Measurements from ENCODE around the gene IBA57. TPM values are rescaled to one million over a fixed set of nuclear protein-coding genes. Genes with fewer than 3 reads are reported as not detected.

The IBA57 gene
- total and polyA plus RNA-seq, 2 donors = 1.7 to 4.2 TPM

GRCh38 chr1:228212966-228213844 lies 47.6 kb downstream of the IBA57 start:
- Histone ChIP-seq H3K27me3 (ENCODE audit: control insufficient read depth in 2 of 2, insufficient read depth in 1 of 2, low read length in 1 of 2) (peaks cover 0 to 26% of the 10 kb centered on the region in 2 donors), H3K27ac (ENCODE audit: low read depth in 1 of 2, low read length in 1 of 2) (peak overlapping the region; percentile 80 to 84), H3K4me1 (ENCODE audit: control insufficient read depth in 2 of 2, insufficient read depth in 2 of 2, low read length in 2 of 2) (peaks cover 4 to 9% of the 10 kb centered on the region in 2 donors), H3K36me3 (ENCODE audit: control insufficient read depth in 2 of 2, insufficient read depth in 2 of 2, low read length in 1 of 2) (peaks cover 21 to 29% of the 10 kb centered on the region in 2 donors), H3K4me3 (ENCODE audit: low read length in 2 of 2) (peak overlapping the region; percentile 59 to 75), H3K9me3 (ENCODE audit: control insufficient read depth in 2 of 2, insufficient read depth in 1 of 2, low read length in 1 of 2) (peaks cover 0 to 3% of the 10 kb centered on the region in 2 donors)
- peak; percentile 77 to 94 (median 90) for DNase-seq (ENCODE audit: low read depth in 6 of 9, low spot score in 9 of 9)
- WGBS = 1% methylated on average over 67 of the region's 67 CpGs

- peaks cover 4 to 9% of the 10 kb centered on the region in 2 donors for H3K4me1 ChIP-seq (ENCODE audit: control insufficient read depth in 2 of 2, insufficient read depth in 2 of 2, low read length in 2 of 2)
- H3K27ac ChIP-seq (ENCODE audit: low read depth in 1 of 2, low read length in 1 of 2) = no peak overlapping the region
- 51% methylated on average over 48 of the region's 48 CpGs for WGBS
- peaks cover 27 to 37% of the 10 kb centered on the region in 2 donors for H3K36me3 ChIP-seq (ENCODE audit: control insufficient read depth in 2 of 2, insufficient read depth in 2 of 2, low read length in 1 of 2)
- peaks cover 0 to 23% of the 10 kb centered on the region in 2 donors for H3K27me3 ChIP-seq (ENCODE audit: control insufficient read depth in 2 of 2, insufficient read depth in 1 of 2, low read length in 1 of 2)
- H3K4me3 ChIP-seq (ENCODE audit: low read length in 2 of 2) = peak overlapping the region; percentile 43 to 75
- peaks cover 0 to 3% of the 10 kb centered on the region in 2 donors for H3K9me3 ChIP-seq (ENCODE audit: control insufficient read depth in 2 of 2, insufficient read depth in 1 of 2, low read length in 1 of 2)
- peak in 2 of 9 donors; percentile 12 to 13 for DNase-seq (ENCODE audit: low read depth in 6 of 9, low spot score in 9 of 9)
Measured at GRCh38 chr1:228213917-228214808, 48.6 kb downstream of the IBA57 start.

DNA sequence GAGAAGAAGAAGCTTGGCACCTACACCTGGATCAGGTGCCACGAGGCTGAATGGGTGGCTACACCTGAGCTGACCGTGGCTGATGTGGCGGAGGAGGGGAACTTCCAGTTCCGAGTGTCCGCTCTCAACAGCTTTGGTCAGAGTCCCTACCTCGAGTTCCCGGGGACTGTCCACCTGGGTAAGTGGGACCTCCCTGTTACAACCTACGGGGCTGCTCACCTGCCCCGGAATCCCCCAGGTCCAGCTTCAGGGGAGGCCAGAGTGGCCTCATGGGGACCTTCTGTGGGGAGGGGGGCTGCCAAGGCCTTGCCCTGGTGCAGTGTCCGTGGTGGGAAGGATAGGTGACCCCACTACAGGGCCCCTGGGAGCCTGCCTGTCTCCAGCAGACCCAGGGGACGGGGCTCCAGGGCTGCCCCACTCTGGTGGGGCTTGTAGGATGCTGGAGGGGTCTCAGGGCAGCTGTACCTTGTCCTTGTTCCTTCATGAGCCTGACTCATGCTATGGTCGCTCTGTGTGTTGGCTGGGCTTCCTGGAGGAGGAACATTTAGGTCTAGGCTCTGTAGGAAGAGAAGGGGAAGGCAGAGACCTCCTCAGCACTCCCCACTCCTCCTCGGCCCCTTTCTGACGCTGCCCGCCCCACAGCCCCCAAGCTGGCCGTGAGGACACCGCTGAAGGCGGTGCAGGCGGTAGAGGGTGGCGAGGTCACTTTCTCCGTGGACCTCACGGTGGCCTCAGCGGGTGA lies 49.5 kb downstream of the IBA57 start:
- H3K27me3 ChIP-seq (ENCODE audit: control insufficient read depth in 2 of 2, insufficient read depth in 1 of 2, low read length in 1 of 2) = peaks cover 0 to 21% of the 10 kb centered on the region in 2 donors
- H3K36me3 ChIP-seq (ENCODE audit: control insufficient read depth in 2 of 2, insufficient read depth in 2 of 2, low read length in 1 of 2) = peaks cover 33 to 46% of the 10 kb centered on the region in 2 donors
- no peak overlapping the region for H3K4me3 ChIP-seq (ENCODE audit: low read length in 2 of 2)
- 97% methylated on average over 23 of the region's 23 CpGs for WGBS
- peaks cover 0 to 3% of the 10 kb centered on the region in 2 donors for H3K9me3 ChIP-seq (ENCODE audit: control insufficient read depth in 2 of 2, insufficient read depth in 1 of 2, low read length in 1 of 2)
- no peak for DNase-seq (ENCODE audit: low read depth in 6 of 9, low spot score in 9 of 9)
- H3K27ac ChIP-seq (ENCODE audit: low read depth in 1 of 2, low read length in 1 of 2) = no peak overlapping the region
- peaks cover 4 to 9% of the 10 kb centered on the region in 2 donors for H3K4me1 ChIP-seq (ENCODE audit: control insufficient read depth in 2 of 2, insufficient read depth in 2 of 2, low read length in 2 of 2)

DNA sequence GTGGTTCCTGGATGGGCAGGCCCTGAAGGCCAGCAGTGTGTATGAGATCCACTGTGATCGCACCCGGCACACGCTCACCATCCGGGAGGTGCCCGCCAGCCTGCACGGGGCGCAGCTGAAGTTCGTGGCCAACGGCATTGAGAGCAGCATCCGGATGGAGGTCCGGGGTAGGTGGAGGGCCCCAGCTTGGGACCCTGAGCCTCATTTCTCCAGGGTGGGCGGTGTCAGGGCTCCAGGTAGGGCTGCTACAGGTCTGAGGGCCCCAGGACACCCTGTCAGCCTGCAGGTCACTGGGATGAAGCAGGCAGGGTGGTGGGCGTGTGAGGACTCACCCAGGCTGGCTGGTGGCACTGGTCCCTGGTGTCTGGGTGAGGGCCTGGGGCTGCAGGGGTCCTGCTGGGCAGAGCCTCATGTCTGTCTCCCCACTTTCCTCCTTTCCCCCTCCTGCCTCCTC lies 50.1 kb downstream of the IBA57 start:
- Histone ChIP-seq H3K4me3 (ENCODE audit: low read length in 2 of 2) (no peak overlapping the region), H3K36me3 (ENCODE audit: control insufficient read depth in 2 of 2, insufficient read depth in 2 of 2, low read length in 1 of 2) (peaks cover 33 to 51% of the 10 kb centered on the region in 2 donors), H3K27ac (ENCODE audit: low read depth in 1 of 2, low read length in 1 of 2) (no peak overlapping the region), H3K27me3 (ENCODE audit: control insufficient read depth in 2 of 2, insufficient read depth in 1 of 2, low read length in 1 of 2) (peaks cover 0 to 17% of the 10 kb centered on the region in 2 donors), H3K4me1 (ENCODE audit: control insufficient read depth in 2 of 2, insufficient read depth in 2 of 2, low read length in 2 of 2) (peaks cover 4 to 9% of the 10 kb centered on the region in 2 donors), H3K9me3 (ENCODE audit: control insufficient read depth in 2 of 2, insufficient read depth in 1 of 2, low read length in 1 of 2) (peaks cover 0 to 3% of the 10 kb centered on the region in 2 donors)
- WGBS = 93% methylated on average over 13 of the region's 13 CpGs
- no peak for DNase-seq (ENCODE audit: low read depth in 6 of 9, low spot score in 9 of 9)

- Histone ChIP-seq H3K4me1 (ENCODE audit: control insufficient read depth in 2 of 2, insufficient read depth in 2 of 2, low read length in 2 of 2) (peaks cover 4 to 9% of the 10 kb centered on the region in 2 donors), H3K9me3 (ENCODE audit: control insufficient read depth in 2 of 2, insufficient read depth in 1 of 2, low read length in 1 of 2) (peaks cover 0 to 3% of the 10 kb centered on the region in 2 donors), H3K27ac (ENCODE audit: low read depth in 1 of 2, low read length in 1 of 2) (no peak overlapping the region), H3K27me3 (ENCODE audit: control insufficient read depth in 2 of 2, insufficient read depth in 1 of 2, low read length in 1 of 2) (peaks cover 0 to 7% of the 10 kb centered on the region in 2 donors), H3K4me3 (ENCODE audit: low read length in 2 of 2) (no peak overlapping the region), H3K36me3 (ENCODE audit: control insufficient read depth in 2 of 2, insufficient read depth in 2 of 2, low read length in 1 of 2) (peaks cover 33 to 54% of the 10 kb centered on the region in 2 donors)
- 97% methylated on average over 53 of the region's 53 CpGs for WGBS
- no peak for DNase-seq (ENCODE audit: low read depth in 6 of 9, low spot score in 9 of 9)
Measured at GRCh38 chr1:228216371-228217320, 51.0 kb downstream of the IBA57 start.

- DNase-seq (ENCODE audit: low read depth in 6 of 9, low spot score in 9 of 9) = no peak
- Histone ChIP-seq H3K27ac (ENCODE audit: low read depth in 1 of 2, low read length in 1 of 2) (no peak overlapping the region), H3K4me3 (ENCODE audit: low read length in 2 of 2) (no peak overlapping the region), H3K4me1 (ENCODE audit: control insufficient read depth in 2 of 2, insufficient read depth in 2 of 2, low read length in 2 of 2) (peaks cover 0 to 7% of the 10 kb centered on the region in 2 donors), H3K36me3 (ENCODE audit: control insufficient read depth in 2 of 2, insufficient read depth in 2 of 2, low read length in 1 of 2) (peaks cover 33 to 54% of the 10 kb centered on the region in 2 donors), H3K9me3 (ENCODE audit: control insufficient read depth in 2 of 2, insufficient read depth in 1 of 2, low read length in 1 of 2) (no peaks in the 10 kb centered on the region), H3K27me3 (ENCODE audit: control insufficient read depth in 2 of 2, insufficient read depth in 1 of 2, low read length in 1 of 2) (peaks cover 0 to under 1% of the 10 kb centered on the region in 2 donors)
- 98% methylated on average over 14 of the region's 14 CpGs for WGBS
Measured at GRCh38 chr1:228217551-228218344, 52.1 kb downstream of the IBA57 start.

DNA sequence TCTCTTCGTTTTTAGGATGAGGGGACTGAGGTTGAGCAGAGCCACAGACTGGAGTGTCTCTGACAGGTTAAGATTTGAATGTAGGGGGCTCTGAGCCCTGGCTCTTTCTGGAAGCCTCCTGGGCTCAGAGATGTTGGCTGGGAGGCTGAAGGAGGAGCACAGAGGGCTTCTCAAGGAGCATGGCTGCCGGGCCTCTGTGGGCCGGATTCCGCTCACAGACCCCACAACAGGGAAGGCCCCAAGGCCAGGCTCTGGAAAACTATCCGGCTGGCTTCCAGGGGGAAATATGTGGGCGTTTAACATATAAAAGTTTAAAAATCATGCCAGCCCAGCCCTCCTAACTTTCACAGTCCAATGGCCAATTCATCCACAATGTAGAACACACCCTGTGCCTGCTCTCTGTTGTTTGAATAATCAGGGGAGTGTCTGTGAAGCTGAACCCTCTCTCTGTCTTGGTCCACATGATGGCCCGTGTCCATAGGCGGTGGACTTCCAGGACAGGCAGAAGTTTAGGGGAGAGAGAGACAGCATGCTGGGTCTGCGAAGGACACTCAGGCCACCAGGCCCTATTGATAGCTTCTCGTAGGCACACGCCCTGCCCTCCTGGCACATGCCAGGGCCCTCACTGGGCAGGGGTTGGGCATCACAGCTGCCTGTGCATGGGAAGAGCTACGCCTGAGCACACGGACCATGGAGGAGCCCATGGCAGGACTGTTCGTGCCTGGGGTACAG lies 53.1 kb downstream of the IBA57 start:
- no peak for DNase-seq (ENCODE audit: low read depth in 6 of 9, low spot score in 9 of 9)
- 97% methylated on average over 14 of the region's 14 CpGs for WGBS
- no peaks in the 10 kb centered on the region for H3K9me3 ChIP-seq (ENCODE audit: control insufficient read depth in 2 of 2, insufficient read depth in 1 of 2, low read length in 1 of 2)

More for the DNA sequence above, 53.1 kb downstream of the IBA57 start:
- H3K4me1 ChIP-seq (ENCODE audit: control insufficient read depth in 2 of 2, insufficient read depth in 2 of 2, low read length in 2 of 2) = peaks cover 0 to 7% of the 10 kb centered on the region in 2 donors
- no peak overlapping the region for H3K4me3 ChIP-seq (ENCODE audit: low read length in 2 of 2)
- no peaks in the 10 kb centered on the region for H3K27me3 ChIP-seq (ENCODE audit: control insufficient read depth in 2 of 2, insufficient read depth in 1 of 2, low read length in 1 of 2)
- peaks cover 33 to 54% of the 10 kb centered on the region in 2 donors for H3K36me3 ChIP-seq (ENCODE audit: control insufficient read depth in 2 of 2, insufficient read depth in 2 of 2, low read length in 1 of 2)
- no peak overlapping the region for H3K27ac ChIP-seq (ENCODE audit: low read depth in 1 of 2, low read length in 1 of 2)

All from thymus (tissue), 11 donors.